GM06990 (cell line): ENCODE measurements around the gene HSPG2.

Experiments
- DNase-seq: peaks from one replicate; pipeline ENCODE4 v3.0.0-alpha.2; 2011; ENCODE audit not compliant: insufficient read length; ENCODE audit errors: extremely low read depth
- H3K27me3 ChIP-seq: replicated peaks from 2 replicates; pipeline ENCODE4 v1.6.0; 2011; ENCODE audit warnings: low read length; ENCODE audit not compliant: control insufficient read depth, insufficient read depth
- H3K36me3 ChIP-seq: 2 replicates; pipeline ENCODE4 v1.5.1; 2011; ENCODE audit warnings: low read length; ENCODE audit not compliant: control insufficient read depth, insufficient read depth
- H3K4me3 ChIP-seq: replicated peaks from 2 replicates; pipeline ENCODE4 v1.5.1; 2011; ENCODE audit warnings: low read depth, mild to moderate bottlenecking, control low read depth, low read length
- CTCF ChIP-seq: IDR thresholded peaks from 2 replicates; pipeline ENCODE4 v1.5.1; 2011; ENCODE audit warnings: low read length, control low read depth, mild to moderate bottlenecking, inconsistent platforms; ENCODE audit not compliant: insufficient read depth, poor library complexity, severe bottlenecking

Gene HSPG2

GRCh38 chr1:21913258-21913657 is 23.9 kb downstream of the HSPG2 start:
- Histone ChIP-seq H3K36me3 (no peaks in the 10 kb centered on the region), H3K27me3 (no peaks in the 10 kb centered on the region), H3K4me3 (no peak overlapping the region)
- TF ChIP-seq CTCF, result no peak
- DNase-seq, result no peak

DNA sequence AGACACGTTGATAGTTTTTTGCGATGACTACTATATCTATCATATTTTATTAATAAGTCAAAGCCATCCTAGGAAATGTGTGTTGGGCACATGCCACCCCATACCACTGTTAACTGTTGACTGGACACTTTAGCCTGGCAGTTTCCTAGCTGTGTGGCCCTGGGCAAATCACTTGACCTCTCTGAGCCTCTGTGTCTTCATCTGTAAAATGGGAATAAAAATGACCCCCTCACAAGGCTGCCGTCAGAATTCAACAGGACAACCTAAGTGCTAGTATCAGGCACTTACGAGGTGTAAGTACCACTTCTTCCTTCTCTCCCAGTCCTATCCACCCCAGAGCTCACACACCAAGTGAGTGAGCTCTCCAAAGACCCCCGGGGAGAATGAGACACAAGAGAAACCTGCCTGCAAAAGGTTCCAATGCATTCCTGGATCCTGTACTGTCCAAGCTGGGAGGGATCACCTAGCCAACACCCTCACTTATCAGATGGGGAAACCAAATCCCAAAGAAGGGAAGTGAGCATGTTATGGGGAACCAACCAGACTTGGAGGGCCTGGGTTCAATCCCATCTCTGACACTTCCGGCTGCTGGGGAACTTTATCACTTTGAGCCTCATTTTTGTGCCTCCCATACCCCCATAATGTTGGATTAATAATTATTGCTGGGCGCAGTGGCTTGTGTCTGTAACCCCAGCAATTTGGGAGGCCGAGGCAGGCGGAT is 24.9 kb downstream of the HSPG2 start:
- no peaks in the 10 kb centered on the region for H3K36me3 ChIP-seq
- H3K27me3 ChIP-seq, result no peaks in the 10 kb centered on the region
- DNase-seq, result no peak
- H3K4me3 ChIP-seq, result no peak overlapping the region
- TF ChIP-seq CTCF, result no peak

DNA sequence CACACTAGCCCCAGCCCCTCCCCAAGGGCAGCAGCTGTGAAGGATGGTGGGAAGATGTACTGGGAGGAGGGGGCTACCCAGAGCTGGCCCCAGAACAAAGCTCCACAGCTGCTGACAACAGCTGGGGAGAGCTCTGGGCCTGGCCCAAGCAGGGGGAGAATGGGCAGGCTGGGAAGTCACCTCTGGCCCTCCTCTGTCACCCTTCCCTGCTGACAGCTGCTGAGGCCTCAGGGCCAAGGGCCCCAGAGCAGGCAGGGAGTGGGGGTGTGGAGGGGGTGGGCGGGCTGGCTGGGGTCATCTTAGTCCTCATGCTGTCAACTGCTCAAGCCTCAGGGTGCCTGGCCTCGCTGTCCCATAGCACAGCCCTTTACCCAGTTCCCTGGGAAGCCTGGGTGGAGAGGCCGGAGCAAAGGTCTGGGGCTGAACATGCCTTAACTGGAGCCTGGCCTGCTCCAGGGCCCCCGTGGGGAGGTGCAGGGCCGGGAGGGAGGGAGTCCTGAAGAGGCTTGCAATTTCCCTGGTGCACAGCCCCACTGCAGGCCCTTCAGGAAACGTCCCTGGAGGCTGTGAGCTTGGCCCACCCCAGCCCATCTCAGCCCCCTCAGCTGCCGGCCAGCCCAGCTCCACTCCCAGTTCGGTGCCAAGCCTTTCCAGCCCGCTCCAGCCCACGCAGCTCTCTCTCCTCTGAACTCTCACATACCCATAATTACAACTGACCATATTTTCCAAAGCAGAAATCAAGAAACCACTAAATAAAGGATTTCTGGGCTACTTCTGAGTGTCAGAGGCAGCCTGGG is 25.7 kb downstream of the HSPG2 start:
- Histone ChIP-seq H3K27me3 (no peaks in the 10 kb centered on the region), H3K4me3 (no peak overlapping the region), H3K36me3 (no peaks in the 10 kb centered on the region)
- TF ChIP-seq CTCF, result no peak
- no peak for DNase-seq

GRCh38 chr1:21910558-21911204 is 26.4 kb downstream of the HSPG2 start:
- TF ChIP-seq CTCF, result no peak
- Histone ChIP-seq H3K27me3 (no peaks in the 10 kb centered on the region), H3K36me3 (no peaks in the 10 kb centered on the region), H3K4me3 (no peak overlapping the region)
- no peak for DNase-seq

- no peak for TF ChIP-seq CTCF
- Histone ChIP-seq H3K27me3 (no peaks in the 10 kb centered on the region), H3K4me3 (no peak overlapping the region), H3K36me3 (no peaks in the 10 kb centered on the region)
- peak; percentile 55 for DNase-seq
These were observed 27.2 kb downstream of the HSPG2 start for GRCh38 chr1:21909787-21910503.
